BE2C (cell line): Measurements from ENCODE around the gene DHX58.
"Not testable (repeated sequence)": the region's sequence is repeated elsewhere in the genome, so short reads cannot be mapped to it uniquely, and the experiment has no call there.

Experiments used
- DNase-seq: peaks from one replicate; pipeline ENCODE4 v3.0.0-alpha.2; 2020
- H3K27me3 ChIP-seq: fragments of 250-450 bp; sonication (Bioruptor Pico); 2 replicates; pipeline ENCODE4 v1.5.1; 2020; ENCODE audit warnings: mild to moderate bottlenecking
- H3K36me3 ChIP-seq: fragments of 250-450 bp; sonication (Bioruptor Pico); 2 replicates; pipeline ENCODE4 v1.5.1; 2020; ENCODE audit warnings: mild to moderate bottlenecking
- H3K4me1 ChIP-seq: fragments of 250-450 bp; sonication (Bioruptor Pico); 2 replicates; pipeline ENCODE4 v1.5.1; 2020
- H3K4me3 ChIP-seq: 2 replicates; pipeline ENCODE4 v1.5.1; 2011; ENCODE audit warnings: low read depth, low read length
- H3K9me3 ChIP-seq: fragments of 250-450 bp; sonication (Bioruptor Pico); 2 replicates; pipeline ENCODE4 v1.5.1; 2020
- CTCF ChIP-seq: IDR thresholded peaks from 2 replicates; pipeline ENCODE4 v1.5.1; 2012; ENCODE audit warnings: mild to moderate bottlenecking, low read depth, low read length

The DHX58 gene

DNA sequence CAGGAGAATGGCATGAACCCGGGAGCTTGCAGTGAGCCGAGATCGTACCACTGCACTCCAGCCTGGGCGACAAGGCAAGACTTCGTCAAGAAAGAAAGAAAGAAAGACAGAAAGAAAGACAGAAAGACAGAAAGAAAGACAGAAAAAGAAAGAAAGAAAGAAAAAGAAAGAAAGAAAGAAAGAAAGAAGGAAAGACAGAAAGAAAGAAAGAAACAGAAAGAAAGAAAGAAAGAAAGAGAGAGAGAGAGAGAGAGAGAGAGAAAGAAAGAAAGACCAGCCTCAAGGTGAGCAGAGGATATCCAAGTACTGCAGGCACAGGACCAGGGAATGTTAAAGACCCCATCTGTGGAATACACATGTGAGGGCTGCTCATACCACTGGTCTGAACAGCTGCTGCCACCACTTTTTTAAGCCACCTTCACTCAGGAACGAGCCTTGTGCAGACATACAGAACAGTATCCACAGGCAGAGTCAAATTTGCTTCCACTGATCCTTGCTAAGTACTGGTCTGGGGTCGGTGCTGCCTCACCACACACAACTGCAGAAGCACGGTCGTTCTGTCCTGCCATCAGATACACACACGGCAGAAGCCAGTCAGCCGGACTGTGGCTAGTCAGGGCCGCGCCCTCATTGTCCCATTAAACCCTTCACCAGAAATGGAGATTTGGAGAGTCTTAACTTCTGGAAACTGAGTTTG, 34.5 kb upstream of the DHX58 start:
- Histone ChIP-seq H3K36me3 (peaks cover 30% of the 10 kb centered on the region), H3K27me3 (no peaks in the 10 kb centered on the region), H3K9me3 (no peaks in the 10 kb centered on the region), H3K4me1 (no peaks in the 10 kb centered on the region), H3K4me3 (no peak overlapping the region)
- no peak for TF ChIP-seq CTCF
- DNase-seq = no peak

DNA sequence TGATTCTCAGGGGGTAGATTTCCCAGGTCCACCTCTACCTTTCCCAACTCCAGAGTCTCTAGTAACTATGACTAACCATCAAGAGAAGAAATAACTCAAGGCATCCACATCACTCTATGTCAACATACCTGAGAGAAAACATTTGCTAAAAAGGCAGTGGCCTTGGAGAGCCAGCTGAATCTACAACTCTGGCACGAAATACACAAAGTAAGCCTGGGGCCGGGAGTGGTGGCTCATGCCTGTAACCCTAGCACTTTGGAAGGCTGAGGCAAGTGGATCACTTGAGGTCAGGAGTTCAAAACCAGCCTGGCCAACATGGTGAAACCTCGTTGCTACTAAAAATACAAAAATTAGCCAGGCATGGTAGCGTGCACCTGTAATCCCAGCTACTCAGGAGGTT, 30.6 kb upstream of the DHX58 start:
- H3K4me1 ChIP-seq, H3K9me3 ChIP-seq, DNase-seq, H3K4me3 ChIP-seq, H3K27me3 ChIP-seq: not testable (repeated sequence)
- peaks cover 29% of the 10 kb centered on the region for H3K36me3 ChIP-seq

DNA sequence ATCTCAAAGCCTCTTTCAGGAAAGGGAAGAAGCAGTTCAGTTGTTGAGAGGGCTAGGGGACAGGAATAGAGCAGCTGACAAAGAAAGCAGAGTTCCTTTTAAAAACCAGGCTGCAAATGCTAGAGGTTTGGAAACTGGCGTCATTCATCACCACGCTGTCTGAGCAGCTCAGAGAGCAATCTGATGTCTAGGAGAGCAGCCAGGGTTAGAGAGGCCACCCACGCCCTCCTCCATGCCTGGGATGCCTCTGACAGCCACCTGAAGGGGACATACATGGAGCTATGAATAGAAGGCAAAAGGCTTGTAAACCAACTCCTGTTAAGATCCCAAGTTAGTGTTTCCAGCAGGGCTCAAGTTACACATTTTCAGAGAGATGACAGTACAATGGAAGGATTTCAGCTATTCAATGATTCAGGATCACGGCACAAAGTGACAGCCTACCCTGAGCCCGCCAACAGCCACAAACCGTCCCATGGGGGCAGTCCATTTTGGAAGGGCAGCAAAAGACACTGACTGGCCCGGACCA, 29.9 kb upstream of the DHX58 start:
- H3K4me3 ChIP-seq = no peak overlapping the region
- DNase-seq = no peak
- no peaks in the 10 kb centered on the region for H3K4me1 ChIP-seq
- TF ChIP-seq CTCF = no peak
- H3K36me3 ChIP-seq = peaks cover 25% of the 10 kb centered on the region
- no peaks in the 10 kb centered on the region for H3K9me3 ChIP-seq
- no peaks in the 10 kb centered on the region for H3K27me3 ChIP-seq

GRCh38 chr17:42141382-42141781, 28.9 kb upstream of the DHX58 start:
- DNase-seq = no peak
- Histone ChIP-seq H3K4me3 (no peak overlapping the region), H3K27me3 (no peaks in the 10 kb centered on the region), H3K4me1 (no peaks in the 10 kb centered on the region), H3K9me3 (no peaks in the 10 kb centered on the region), H3K36me3 (peaks cover 30% of the 10 kb centered on the region)
- TF ChIP-seq CTCF = no peak

DNA sequence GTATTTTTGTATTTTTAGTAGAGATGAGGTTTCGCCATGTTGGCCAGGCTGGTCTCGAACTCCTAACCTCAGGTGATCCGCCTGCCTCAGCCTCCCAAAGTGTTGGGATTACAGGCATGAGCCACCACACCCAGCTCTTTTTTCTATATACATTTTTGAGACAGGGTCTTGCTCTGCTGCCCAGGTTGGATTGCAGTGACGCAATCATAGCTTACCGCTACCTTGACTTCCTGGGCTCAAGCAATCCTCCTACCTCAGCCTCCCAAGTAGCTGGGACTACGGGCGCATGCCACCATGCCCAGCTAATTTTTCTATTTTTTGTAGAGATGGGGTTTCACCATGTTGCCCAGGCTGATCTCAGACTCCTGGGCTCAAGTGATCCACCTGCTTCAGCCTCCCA, 28.2 kb upstream of the DHX58 start:
- H3K4me1 ChIP-seq, H3K4me3 ChIP-seq, H3K9me3 ChIP-seq, DNase-seq, H3K27me3 ChIP-seq: not testable (repeated sequence)
- H3K36me3 ChIP-seq = peaks cover 28% of the 10 kb centered on the region

- H3K27me3 ChIP-seq = no peaks in the 10 kb centered on the region
- TF ChIP-seq CTCF = no peak
- H3K4me3 ChIP-seq = no peak overlapping the region
- H3K4me1 ChIP-seq = peaks cover under 1% of the 10 kb centered on the region; the same call in 1 of the 2 replicates
- H3K36me3 ChIP-seq = peaks cover 23% of the 10 kb centered on the region
- no peak for DNase-seq
- no peaks in the 10 kb centered on the region for H3K9me3 ChIP-seq
Measured at GRCh38 chr17:42138749-42139492, 26.4 kb upstream of the DHX58 start.

DNA sequence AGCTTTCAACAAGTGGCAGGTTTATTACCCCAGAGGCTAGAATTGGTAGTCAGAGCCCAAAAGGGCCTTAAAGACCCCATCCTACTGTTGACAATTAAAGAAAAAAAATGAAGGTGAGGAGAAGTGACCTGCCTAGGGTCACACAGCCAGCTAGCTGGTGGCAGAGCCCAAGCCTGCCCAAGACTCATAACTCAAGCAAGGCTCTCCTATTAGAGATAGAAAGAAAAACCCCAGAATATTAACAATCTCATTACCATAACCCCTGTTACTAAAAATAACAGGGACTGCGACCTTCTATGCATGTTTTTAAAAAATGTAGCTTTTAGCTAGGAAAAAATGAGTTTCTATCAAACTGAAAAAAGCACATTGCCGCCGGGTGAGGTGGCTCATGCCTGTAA, 24.1 kb upstream of the DHX58 start:
- DNase-seq = no peak
- Histone ChIP-seq H3K36me3 (peaks cover 18% of the 10 kb centered on the region), H3K27me3 (no peaks in the 10 kb centered on the region), H3K4me1 (peaks cover 5% of the 10 kb centered on the region), H3K4me3 (no peak overlapping the region), H3K9me3 (no peaks in the 10 kb centered on the region)
- TF ChIP-seq CTCF = no peak
